Sigmoid colon (tissue), 7 donors: ENCODE measurements around the gene MLKL. TPM values are rescaled to one million over a fixed set of nuclear protein-coding genes. Genes with fewer than 3 reads are reported as not detected.

Experiments
- DNase-seq: peaks from one replicate; pipeline ENCODE4 v3.0.0-alpha.2; 2019
- H3K27ac ChIP-seq, 4 donors: fragments of 200-600 bp; sonication (generic); one replicate each; pipeline ENCODE4 v1.5.1; 2016 to 2019; ENCODE audit warnings: mild to moderate bottlenecking in 1 of 4
- H3K27me3 ChIP-seq, 3 donors: fragments of 200-600 bp; sonication (generic); one replicate each; pipeline ENCODE4 v1.5.1; 2019; ENCODE audit warnings: mild to moderate bottlenecking in 1 of 3
- H3K36me3 ChIP-seq, 4 donors: fragments of 200-600 bp; sonication (generic); one replicate each; pipeline ENCODE4 v1.5.1; 2016 to 2019
- H3K4me1 ChIP-seq, 4 donors: fragments of 200-600 bp; sonication (generic); one replicate each; pipeline ENCODE4 v1.5.1; 2017 to 2019
- H3K4me3 ChIP-seq, 4 donors: fragments of 200-600 bp; sonication (generic); one replicate each; pipeline ENCODE4 v1.5.1; 2017 to 2019; ENCODE audit warnings: mild to moderate bottlenecking in 2 of 4, moderate library complexity in 1 of 4
- H3K9me3 ChIP-seq, 4 donors: fragments of 200-600 bp in 3 of 4; sonication (generic) in 3 of 4; one replicate each; pipeline versions ENCODE4 v1.5.1 to v1.6.1; 2013 to 2019
- CTCF ChIP-seq, 4 experiments: fragments of 450-650 bp in 3 of 4; fragments of 200-600 bp in 1 of 4; IDR thresholded peaks; one replicate each; pipeline ENCODE4 v1.5.1; 2016 to 2019; ENCODE audit warnings: antibody characterized with exemption in 4 of 4, mild to moderate bottlenecking in 3 of 4, moderate library complexity in 2 of 4
- EP300 ChIP-seq, 4 donors: sonication (generic); formaldehyde crosslinking; IDR thresholded peaks; one replicate each; pipeline ENCODE4 v1.6.1; 2017; ENCODE audit warnings: antibody characterized with exemption in 4 of 4
- POLR2A ChIP-seq, 2 donors: fragments of 450-650 bp; IDR thresholded peaks; one replicate each; pipeline ENCODE4 v1.6.1; 2016; ENCODE audit warnings: antibody characterized with exemption in 2 of 2, mild to moderate bottlenecking in 2 of 2, moderate library complexity in 2 of 2
- POLR2AphosphoS5 ChIP-seq, 4 donors: sonication (generic); formaldehyde crosslinking; IDR thresholded peaks; one replicate each; pipeline ENCODE4 v1.6.1; 2017; ENCODE audit warnings: antibody characterized with exemption in 4 of 4
- WGBS, 2 donors: extraction: QIAGEN DNeasy Blood & Tissue Kit; methylation state at CpG; one replicate each; pipeline ENCODE4 v1.1.7; 2013; 5-methylcytosine and 5-hydroxymethylcytosine counted together
- intact Hi-C: fragments of 100-400 bp; cut with DNase I; formaldehyde crosslinking; loops from one replicate; pipeline ENCODE4 v1.15.1; 2023
- polyA plus RNA-seq, 3 donors: library from polyadenylated mRNA; stranded (reverse); fragments of 200-250 nt; gene quantifications; one replicate each; pipeline ENCODE4 v1.2.3, GENCODE V29; 2013
- total RNA-seq, 4 donors: library from RNA; depleted of rRNA; stranded (reverse); fragments of >200 nt; gene quantifications; one replicate each; pipeline ENCODE4 v1.1.0, GENCODE V29; 2016
- donor health status: healthy with polysubstance abuse.
- donor health status: Bipolar disorder and iron deficiency.
- donor health status: healthy.

The MLKL gene
- total and polyA plus RNA-seq, 7 donors = 5.0 to 26.5 (median 8.4) TPM

GRCh38 chr16:74700116-74700437 is 585 bp downstream of the MLKL start:
- Histone ChIP-seq H3K27me3 (no peaks in the 10 kb centered on the region), H3K4me1 (peaks cover 0 to 23% (median 4%) of the 10 kb centered on the region in 4 donors), H3K27ac (peak overlapping the region; percentile 73 to 85 (median 79)), H3K36me3 (no peaks in the 10 kb centered on the region), H3K4me3 (peak overlapping the region; percentile 56 to 78 (median 64)), H3K9me3 (no peaks in the 10 kb centered on the region)
- TF ChIP-seq CTCF (IDR thresholded peaks at IDR 0.05) (no peak), EP300 (IDR thresholded peaks at IDR 0.05) (no peak), POLR2A (IDR thresholded peaks at IDR 0.05) (no peak), POLR2AphosphoS5 (IDR thresholded peaks at IDR 0.05) (no peak)
- no peak for DNase-seq
- 1% methylated on average over 16 of the region's 16 CpGs for WGBS, 2 donors
- intact Hi-C loops = no loop called here

GRCh38 chr16:74699666-74700065 is 996 bp downstream of the MLKL start:
- H3K4me3 ChIP-seq = peak overlapping the region; percentile 56 to 78 (median 64)
- TF ChIP-seq CTCF (IDR thresholded peaks at IDR 0.05) = no peak
- TF ChIP-seq POLR2AphosphoS5 (IDR thresholded peaks at IDR 0.05) = no peak
- TF ChIP-seq EP300 (IDR thresholded peaks at IDR 0.05) = no peak
- TF ChIP-seq POLR2A (IDR thresholded peaks at IDR 0.05) = no peak
- WGBS, 2 donors = 60 to 67% methylated on average over 4 of the region's 4 CpGs
- H3K4me1 ChIP-seq = peaks cover 0 to 23% (median 4%) of the 10 kb centered on the region in 4 donors
- intact Hi-C loops = no loop called here
- DNase-seq = no peak
- H3K9me3 ChIP-seq = no peaks in the 10 kb centered on the region
- H3K36me3 ChIP-seq = no peaks in the 10 kb centered on the region
- peak overlapping the region; percentile 73 to 85 (median 79) for H3K27ac ChIP-seq
- no peaks in the 10 kb centered on the region for H3K27me3 ChIP-seq

GRCh38 chr16:74698222-74698621 is 2.4 kb downstream of the MLKL start:
- no peak for TF ChIP-seq CTCF (IDR thresholded peaks at IDR 0.05)
- no peak for TF ChIP-seq EP300 (IDR thresholded peaks at IDR 0.05)
- TF ChIP-seq POLR2AphosphoS5 (IDR thresholded peaks at IDR 0.05) = no peak
- no peak for TF ChIP-seq POLR2A (IDR thresholded peaks at IDR 0.05)
- intact Hi-C loops = no loop called here
- Histone ChIP-seq H3K4me3 (no peak overlapping the region), H3K27me3 (no peaks in the 10 kb centered on the region), H3K36me3 (no peaks in the 10 kb centered on the region), H3K27ac (no peak overlapping the region), H3K4me1 (peaks cover 0 to 23% (median 4%) of the 10 kb centered on the region in 4 donors), H3K9me3 (no peaks in the 10 kb centered on the region)
- no peak for DNase-seq
- WGBS, 2 donors = 38 to 58% methylated on average over 4 of the region's 4 CpGs

- Histone ChIP-seq H3K4me3 (peak overlapping the region; percentile 16 to 46 (median 38)), H3K9me3 (no peaks in the 10 kb centered on the region), H3K27ac (peak overlapping the region; percentile 25 to 67 (median 58)), H3K27me3 (no peaks in the 10 kb centered on the region), H3K36me3 (peaks cover 0 to 14% (median 0%) of the 10 kb centered on the region in 4 donors), H3K4me1 (peaks cover 0 to 17% (median 4%) of the 10 kb centered on the region in 4 donors)
- intact Hi-C loops = no loop called here
- WGBS, 2 donors = 50 to 60% methylated on average over 19 of the region's 19 CpGs
- TF ChIP-seq POLR2A (IDR thresholded peaks at IDR 0.05) (no peak), POLR2AphosphoS5 (IDR thresholded peaks at IDR 0.05) (peak; percentile 32 to 83 (median 69))
- peak; percentile 93 for DNase-seq
Observed at GRCh38 chr16:74695450-74696422, 4.9 kb downstream of the MLKL start.

GRCh38 chr16:74691093-74691855 is 9.4 kb downstream of the MLKL start:
- peaks cover 0 to 4% (median 1%) of the 10 kb centered on the region in 4 donors for H3K4me1 ChIP-seq
- no peak overlapping the region for H3K27ac ChIP-seq
- no peaks in the 10 kb centered on the region for H3K27me3 ChIP-seq
- H3K36me3 ChIP-seq = peaks cover 0 to 14% (median 0%) of the 10 kb centered on the region in 4 donors
- H3K4me3 ChIP-seq = no peak overlapping the region
- intact Hi-C loops = no loop called here
- WGBS, 2 donors = 90 to 92% methylated on average over 10 of the region's 10 CpGs
- no peak for TF ChIP-seq POLR2AphosphoS5 (IDR thresholded peaks at IDR 0.05)
- TF ChIP-seq CTCF (IDR thresholded peaks at IDR 0.05) = no peak
- TF ChIP-seq POLR2A (IDR thresholded peaks at IDR 0.05) = no peak
- TF ChIP-seq EP300 (IDR thresholded peaks at IDR 0.05) = no peak
- H3K9me3 ChIP-seq = no peaks in the 10 kb centered on the region
- DNase-seq = no peak
